Ishikawa (cell line): ENCODE measurements around the gene PROX2.

Source experiments
- CEBPB ChIP-seq: IDR thresholded peaks from 2 replicates; pipeline ENCODE4 v1.6.1; 2012
- CREB1 ChIP-seq: IDR thresholded peaks from 2 replicates; pipeline ENCODE4 v1.6.1; 2012; ENCODE audit warnings: low read depth
- EGR1 ChIP-seq: IDR thresholded peaks from 2 replicates; pipeline ENCODE4 v1.6.1; 2012
- EP300 ChIP-seq: IDR thresholded peaks from 2 replicates; pipeline ENCODE4 v1.6.1; 2012; ENCODE audit warnings: borderline replicate concordance
- FOXM1 ChIP-seq: IDR thresholded peaks from 2 replicates; pipeline ENCODE4 v1.6.1; 2012; ENCODE audit warnings: low read depth, borderline replicate concordance
- RAD21 ChIP-seq: IDR thresholded peaks from 2 replicates; pipeline ENCODE4 v1.6.1; 2012; ENCODE audit warnings: low read depth
- TAF1 ChIP-seq: IDR thresholded peaks from 2 replicates; pipeline ENCODE4 v1.6.1; 2012; ENCODE audit warnings: low read depth, mild to moderate bottlenecking
- TCF12 ChIP-seq: IDR thresholded peaks from 2 replicates; pipeline ENCODE4 v1.6.1; 2012; ENCODE audit warnings: low read depth
- TEAD4 ChIP-seq: IDR thresholded peaks from 2 replicates; pipeline ENCODE4 v1.6.1; 2012
- YY1 ChIP-seq: IDR thresholded peaks from 2 replicates; pipeline ENCODE4 v1.6.1; 2012; ENCODE audit warnings: low read depth
- TF ChIP-seq, protein P1 (sequence below): IDR thresholded peaks from 2 replicates; pipeline ENCODE4 v1.6.1; 2012; ENCODE audit warnings: low read depth, mild to moderate bottlenecking
- TF ChIP-seq, protein P2 (sequence below): IDR thresholded peaks from 2 replicates; pipeline ENCODE4 v1.6.1; 2012

GRCh38 chr14:74860899-74861733 lies 14.8 kb downstream of the PROX2 start:
- TF ChIP-seq CEBPB (peak; percentile 13; the same call in 1 of the 2 replicates), TAF1 (no peak), EGR1 (no peak), CREB1 (no peak), EP300 (no peak), YY1 (no peak), RAD21 (peak; percentile 88), TCF12 (no peak), FOXM1 (no peak), TEAD4 (no peak)
- TF ChIP-seq, protein P1, sequence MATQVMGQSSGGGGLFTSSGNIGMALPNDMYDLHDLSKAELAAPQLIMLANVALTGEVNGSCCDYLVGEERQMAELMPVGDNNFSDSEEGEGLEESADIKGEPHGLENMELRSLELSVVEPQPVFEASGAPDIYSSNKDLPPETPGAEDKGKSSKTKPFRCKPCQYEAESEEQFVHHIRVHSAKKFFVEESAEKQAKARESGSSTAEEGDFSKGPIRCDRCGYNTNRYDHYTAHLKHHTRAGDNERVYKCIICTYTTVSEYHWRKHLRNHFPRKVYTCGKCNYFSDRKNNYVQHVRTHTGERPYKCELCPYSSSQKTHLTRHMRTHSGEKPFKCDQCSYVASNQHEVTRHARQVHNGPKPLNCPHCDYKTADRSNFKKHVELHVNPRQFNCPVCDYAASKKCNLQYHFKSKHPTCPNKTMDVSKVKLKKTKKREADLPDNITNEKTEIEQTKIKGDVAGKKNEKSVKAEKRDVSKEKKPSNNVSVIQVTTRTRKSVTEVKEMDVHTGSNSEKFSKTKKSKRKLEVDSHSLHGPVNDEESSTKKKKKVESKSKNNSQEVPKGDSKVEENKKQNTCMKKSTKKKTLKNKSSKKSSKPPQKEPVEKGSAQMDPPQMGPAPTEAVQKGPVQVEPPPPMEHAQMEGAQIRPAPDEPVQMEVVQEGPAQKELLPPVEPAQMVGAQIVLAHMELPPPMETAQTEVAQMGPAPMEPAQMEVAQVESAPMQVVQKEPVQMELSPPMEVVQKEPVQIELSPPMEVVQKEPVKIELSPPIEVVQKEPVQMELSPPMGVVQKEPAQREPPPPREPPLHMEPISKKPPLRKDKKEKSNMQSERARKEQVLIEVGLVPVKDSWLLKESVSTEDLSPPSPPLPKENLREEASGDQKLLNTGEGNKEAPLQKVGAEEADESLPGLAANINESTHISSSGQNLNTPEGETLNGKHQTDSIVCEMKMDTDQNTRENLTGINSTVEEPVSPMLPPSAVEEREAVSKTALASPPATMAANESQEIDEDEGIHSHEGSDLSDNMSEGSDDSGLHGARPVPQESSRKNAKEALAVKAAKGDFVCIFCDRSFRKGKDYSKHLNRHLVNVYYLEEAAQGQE = no peak
- TF ChIP-seq, protein P2, sequence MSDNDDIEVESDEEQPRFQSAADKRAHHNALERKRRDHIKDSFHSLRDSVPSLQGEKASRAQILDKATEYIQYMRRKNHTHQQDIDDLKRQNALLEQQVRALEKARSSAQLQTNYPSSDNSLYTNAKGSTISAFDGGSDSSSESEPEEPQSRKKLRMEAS = no peak
